K562 (cell line): Measurements from ENCODE around the gene IRS1. TPM values are rescaled to one million over a fixed set of nuclear protein-coding genes. Genes with fewer than 3 reads are reported as not detected.

Source experiments
- ARHGAP35 ChIP-seq: fragments of 450-650 bp; IDR thresholded peaks from 2 replicates; pipeline ENCODE4 v1.6.1; 2018; ENCODE audit not compliant: partially characterized antibody
- BCOR ChIP-seq: fragments of 450-650 bp; IDR thresholded peaks from 2 replicates; pipeline ENCODE4 v1.6.1; 2016
- CBX2 ChIP-seq: fragments of 200-600 bp; sonication (generic); IDR thresholded peaks from one replicate; pipeline ENCODE4 v1.6.1; 2012; ENCODE audit warnings: mild to moderate bottlenecking, low read length, inconsistent platforms; ENCODE audit not compliant: insufficient read depth, poor library complexity, severe bottlenecking
- CREM ChIP-seq: IDR thresholded peaks from 2 replicates; pipeline ENCODE4 v1.6.1; 2014; ENCODE audit warnings: antibody characterized with exemption, low read depth
- FUS ChIP-seq: fragments of 200-400 bp; formaldehyde crosslinking; optimal IDR thresholded peaks from 2 replicates; pipeline ENCODE3; 2017; ENCODE audit warnings: low read depth, low read length
- GABPB1 ChIP-seq: sonication (generic); formaldehyde crosslinking; IDR thresholded peaks from 2 replicates; pipeline ENCODE4 v1.8.0; 2022; ENCODE audit warnings: mild to moderate bottlenecking, missing genetic modification reagents
- HDGF ChIP-seq: fragments of 450-650 bp; IDR thresholded peaks from 2 replicates; pipeline ENCODE4 v1.6.1; 2016
- KAT8 ChIP-seq: fragments of 450-650 bp; IDR thresholded peaks from 2 replicates; pipeline ENCODE4 v1.6.1; 2016; ENCODE audit warnings: low read depth, mild to moderate bottlenecking
- KLF10 ChIP-seq: fragments of 250-450 bp; sonication (Bioruptor Pico); IDR thresholded peaks from 2 replicates; pipeline ENCODE4 v1.6.1; 2021; ENCODE audit warnings: matching md5 sums
- MCM2 ChIP-seq: fragments of 450-650 bp; IDR thresholded peaks from 2 replicates; pipeline ENCODE4 v1.6.1; 2017; ENCODE audit warnings: low read depth, mild to moderate bottlenecking
- MYC ChIP-seq, 2 experiments: fragments of 250-450 bp in 1 of 2; sonication (Bioruptor Pico) in 1 of 2; IDR thresholded peaks; 2 replicates each; pipeline versions ENCODE4 v1.5.1 to v1.6.1; 2012 to 2021; ENCODE audit warnings: low read depth in 2 of 2, borderline replicate concordance in 1 of 2, improper control_type of control experiment in 1 of 2, low read length in 1 of 2, mild to moderate bottlenecking in 1 of 2, moderate library complexity in 1 of 2
- NELFE ChIP-seq: IDR thresholded peaks from 2 replicates; pipeline ENCODE4 v1.6.1; 2011; ENCODE audit warnings: mild to moderate bottlenecking; ENCODE audit not compliant: insufficient read depth, insufficient read length
- NRF1 ChIP-seq, 2 experiments: fragments of 450-650 bp; IDR thresholded peaks in 1 of 2; conservative IDR thresholded peaks in 1 of 2; 2 replicates each; pipeline ENCODE4 v1.6.1; 2014; ENCODE audit warnings: mild to moderate bottlenecking in 2 of 2
- POLR2AphosphoS2 ChIP-seq: IDR thresholded peaks from 2 replicates; pipeline ENCODE4 v1.6.1; 2012; ENCODE audit warnings: low read length, improper control_type of control experiment
- RBFOX2 ChIP-seq: fragments of 200-400 bp; formaldehyde crosslinking; IDR thresholded peaks from 2 replicates; pipeline ENCODE4 v1.6.1; 2017; ENCODE audit warnings: low read depth, mild to moderate bottlenecking, low read length, moderate library complexity
- TAF15 ChIP-seq: fragments of 200-400 bp; formaldehyde crosslinking; IDR thresholded peaks from 2 replicates; pipeline ENCODE4 v1.6.1; 2017; ENCODE audit warnings: mild to moderate bottlenecking, low read depth, low read length, moderate library complexity
- YY1 ChIP-seq, 3 experiments: IDR thresholded peaks; 2 replicates each; pipeline ENCODE4 v1.6.1; 2011; ENCODE audit warnings: low read length in 2 of 3, mild to moderate bottlenecking in 2 of 3, moderate library complexity in 2 of 3, borderline replicate concordance in 1 of 3, control low read depth in 1 of 3, low read depth in 1 of 3; ENCODE audit not compliant: insufficient read depth in 3 of 3, insufficient replicate concordance in 2 of 3, control insufficient read depth in 1 of 3, insufficient read length in 1 of 3; ENCODE audit errors: extremely low read depth in 1 of 3
- ZNF384 ChIP-seq: IDR thresholded peaks from 2 replicates; pipeline ENCODE4 v1.6.1; 2012; ENCODE audit warnings: low read depth, low read length, improper control_type of control experiment
- ZNF395 ChIP-seq: fragments of 200-800 bp; sonication (Bioruptor generic); IDR thresholded peaks from 2 replicates; pipeline ENCODE4 v1.6.1; 2017; ENCODE audit warnings: missing genetic modification characterization, missing compliant biosample characterization
- ZNF431 ChIP-seq: sonication (generic); formaldehyde crosslinking; IDR thresholded peaks from 2 replicates; pipeline ENCODE4 v1.8.0; 2022; ENCODE audit warnings: mild to moderate bottlenecking, missing genetic modification reagents
- ZNF696 ChIP-seq: fragments of 250-450 bp; sonication (Bioruptor Pico); conservative IDR thresholded peaks from 2 replicates; pipeline ENCODE4 v1.4.0; 2020; ENCODE audit warnings: mild to moderate bottlenecking, moderate library complexity
- ZNF780A ChIP-seq: fragments of 250-450 bp; sonication (Bioruptor Pico); IDR thresholded peaks from 2 replicates; pipeline ENCODE4 v1.5.0; 2021; ENCODE audit warnings: mild to moderate bottlenecking
- polyA plus RNA-seq, 8 experiments: library from polyadenylated mRNA; depleted of rRNA in 4 of 8; stranded (reverse) in 5 of 8; unstranded in 3 of 8; fragments of >200 nt; fragmentation: Nextera tagmentation in 2 of 8; fragmentation: Illumina TruSeq in 1 of 8; extraction: Ambion mirVana in 2 of 8; extraction: Trizol in 1 of 8; gene quantifications; 2 replicates each; pipeline versions ENCODE4 v1.2.1 to v1.2.3, GENCODE V29; 2011 to 2014; ENCODE audit warnings: inconsistent platforms in 1 of 8, missing spikeins in 1 of 8
- total RNA-seq, 7 experiments: library from RNA; depleted of rRNA in 6 of 7; stranded (reverse); fragments of >200 nt in 6 of 7; fragmentation: Illumina TruSeq in 2 of 7; extraction: Trizol in 2 of 7; gene quantifications; 2 replicates each; pipeline versions ENCODE4 v1.2.1 to v1.2.3, GENCODE V29; 2011 to 2021; ENCODE audit warnings: low replicate concordance in 1 of 7
- TF ChIP-seq, protein P1 (sequence below): fragments of 450-650 bp; conservative IDR thresholded peaks from 2 replicates; pipeline ENCODE4 v1.6.1; 2016; ENCODE audit warnings: missing genetic modification characterization, low read depth, mild to moderate bottlenecking, control low read depth, missing compliant biosample characterization
- TF ChIP-seq, protein P2 (sequence below), 3 experiments: IDR thresholded peaks in 2 of 3; conservative IDR thresholded peaks in 1 of 3; 2 replicates each; pipeline ENCODE4 v1.5.1; 2011 to 2012; ENCODE audit warnings: low read length in 3 of 3, mild to moderate bottlenecking in 3 of 3, control low read depth in 2 of 3, improper control_type of control experiment in 1 of 3, inconsistent platforms in 1 of 3, low read depth in 1 of 3, mixed read lengths in 1 of 3, moderate library complexity in 1 of 3; ENCODE audit not compliant: insufficient read depth in 2 of 3

The IRS1 gene
- total and polyA plus RNA-seq, 9 of the 15 experiments (the other 6 are each of a cell fraction or from before 2014, with no cell fraction given): under 0.01 to 0.31 (median 0.08) TPM; not detected in 1

- TF ChIP-seq NELFE (no peak), MCM2 (no peak), ZNF384 (no peak), KAT8 (no peak), TAF15 (no peak), CBX2 (no peak), ZNF780A (CRISPR knock-in tag) (no peak), ZNF431 (CRISPR knock-in tag) (peak; percentile 90), RBFOX2 (peak; percentile 99), ARHGAP35 (no peak), YY1 (IDR thresholded peaks at IDR 0.05; ENCODE audit: borderline replicate concordance in 1 of 3, control insufficient read depth in 1 of 3, extremely low read depth in 1 of 3, insufficient read depth in 3 of 3, insufficient read length in 1 of 3, insufficient replicate concordance in 2 of 3, low read depth in 1 of 3, low read length in 2 of 3) (peak in 1 of 3 experiments; percentile 37), FUS (no peak), KLF10 (no peak), MYC (IDR thresholded peaks at IDR 0.05; ENCODE audit: low read depth, low read length) (peak; percentile 91), MYC (CRISPR knock-in tag; IDR thresholded peaks at IDR 0.05; ENCODE audit: borderline replicate concordance, low read depth) (peak; percentile 87), ZNF395 (CRISPR knock-in tag) (peak; percentile 95), BCOR (no peak), HDGF (no peak), NRF1 (conservative IDR thresholded peaks at IDR 0.05 in 1 of 2, IDR thresholded peaks at IDR 0.05 in 1 of 2) (peak; percentile 91 to 93), ZNF696 (CRISPR knock-in tag) (no peak), CREM (peak; percentile 90), GABPB1 (CRISPR knock-in tag) (peak; percentile 70), POLR2AphosphoS2 (peak; percentile 46; the same call in 1 of the 2 replicates)
- TF ChIP-seq, protein P1, sequence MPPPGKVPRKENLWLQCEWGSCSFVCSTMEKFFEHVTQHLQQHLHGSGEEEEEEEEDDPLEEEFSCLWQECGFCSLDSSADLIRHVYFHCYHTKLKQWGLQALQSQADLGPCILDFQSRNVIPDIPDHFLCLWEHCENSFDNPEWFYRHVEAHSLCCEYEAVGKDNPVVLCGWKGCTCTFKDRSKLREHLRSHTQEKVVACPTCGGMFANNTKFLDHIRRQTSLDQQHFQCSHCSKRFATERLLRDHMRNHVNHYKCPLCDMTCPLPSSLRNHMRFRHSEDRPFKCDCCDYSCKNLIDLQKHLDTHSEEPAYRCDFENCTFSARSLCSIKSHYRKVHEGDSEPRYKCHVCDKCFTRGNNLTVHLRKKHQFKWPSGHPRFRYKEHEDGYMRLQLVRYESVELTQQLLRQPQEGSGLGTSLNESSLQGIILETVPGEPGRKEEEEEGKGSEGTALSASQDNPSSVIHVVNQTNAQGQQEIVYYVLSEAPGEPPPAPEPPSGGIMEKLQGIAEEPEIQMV (tag): peak; percentile 38; the same call in 1 of the 2 replicates
- TF ChIP-seq, protein P2, sequence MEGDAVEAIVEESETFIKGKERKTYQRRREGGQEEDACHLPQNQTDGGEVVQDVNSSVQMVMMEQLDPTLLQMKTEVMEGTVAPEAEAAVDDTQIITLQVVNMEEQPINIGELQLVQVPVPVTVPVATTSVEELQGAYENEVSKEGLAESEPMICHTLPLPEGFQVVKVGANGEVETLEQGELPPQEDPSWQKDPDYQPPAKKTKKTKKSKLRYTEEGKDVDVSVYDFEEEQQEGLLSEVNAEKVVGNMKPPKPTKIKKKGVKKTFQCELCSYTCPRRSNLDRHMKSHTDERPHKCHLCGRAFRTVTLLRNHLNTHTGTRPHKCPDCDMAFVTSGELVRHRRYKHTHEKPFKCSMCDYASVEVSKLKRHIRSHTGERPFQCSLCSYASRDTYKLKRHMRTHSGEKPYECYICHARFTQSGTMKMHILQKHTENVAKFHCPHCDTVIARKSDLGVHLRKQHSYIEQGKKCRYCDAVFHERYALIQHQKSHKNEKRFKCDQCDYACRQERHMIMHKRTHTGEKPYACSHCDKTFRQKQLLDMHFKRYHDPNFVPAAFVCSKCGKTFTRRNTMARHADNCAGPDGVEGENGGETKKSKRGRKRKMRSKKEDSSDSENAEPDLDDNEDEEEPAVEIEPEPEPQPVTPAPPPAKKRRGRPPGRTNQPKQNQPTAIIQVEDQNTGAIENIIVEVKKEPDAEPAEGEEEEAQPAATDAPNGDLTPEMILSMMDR (IDR thresholded peaks at IDR 0.05 in 2 of 3, conservative IDR thresholded peaks at IDR 0.05 in 1 of 3; ENCODE audit: insufficient read depth in 2 of 3, low read depth in 1 of 3, low read length in 3 of 3): no peak
Observed at GRCh38 chr2:226835796-226836547, 36.4 kb upstream of the IRS1 start, which contains the start of gene RHBDD1 (continued).
